Measurements from ENCODE around the gene CEP128.

- TF ChIP-seq, protein P1, sequence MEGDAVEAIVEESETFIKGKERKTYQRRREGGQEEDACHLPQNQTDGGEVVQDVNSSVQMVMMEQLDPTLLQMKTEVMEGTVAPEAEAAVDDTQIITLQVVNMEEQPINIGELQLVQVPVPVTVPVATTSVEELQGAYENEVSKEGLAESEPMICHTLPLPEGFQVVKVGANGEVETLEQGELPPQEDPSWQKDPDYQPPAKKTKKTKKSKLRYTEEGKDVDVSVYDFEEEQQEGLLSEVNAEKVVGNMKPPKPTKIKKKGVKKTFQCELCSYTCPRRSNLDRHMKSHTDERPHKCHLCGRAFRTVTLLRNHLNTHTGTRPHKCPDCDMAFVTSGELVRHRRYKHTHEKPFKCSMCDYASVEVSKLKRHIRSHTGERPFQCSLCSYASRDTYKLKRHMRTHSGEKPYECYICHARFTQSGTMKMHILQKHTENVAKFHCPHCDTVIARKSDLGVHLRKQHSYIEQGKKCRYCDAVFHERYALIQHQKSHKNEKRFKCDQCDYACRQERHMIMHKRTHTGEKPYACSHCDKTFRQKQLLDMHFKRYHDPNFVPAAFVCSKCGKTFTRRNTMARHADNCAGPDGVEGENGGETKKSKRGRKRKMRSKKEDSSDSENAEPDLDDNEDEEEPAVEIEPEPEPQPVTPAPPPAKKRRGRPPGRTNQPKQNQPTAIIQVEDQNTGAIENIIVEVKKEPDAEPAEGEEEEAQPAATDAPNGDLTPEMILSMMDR (conservative IDR thresholded peaks at IDR 0.05; ENCODE audit: low read length): no peak
- TF ChIP-seq EZH2phosphoT487 (IDR thresholded peaks at IDR 0.05; ENCODE audit: borderline replicate concordance, low read depth, low read length): no peak
These were observed 46.7 kb upstream of the CEP128 start for GRCh38 chr14:80988192-80988591.

All from OCI-LY7 (cell line).